WTC11 (cell line): ENCODE measurements around the gene NHERF1. TPM values are rescaled to one million over a fixed set of nuclear protein-coding genes. Genes with fewer than 3 reads are reported as not detected.

Experiments
- ATAC-seq: fragments of 200-7000 bp; cut with Tn5 transposase; 2 replicates; pipeline ENCODE4 v1.10.0; 2021; ENCODE audit warnings: mild to moderate bottlenecking, moderate library complexity
- CTCF ChIA-PET: fragments of 300-600 bp; sonication (Branson Sonifier 250); formaldehyde crosslinking; loops from one replicate; lab custom pipeline; 2021; ENCODE audit warnings: antibody characterized with exemption; lab: Charles Lee
- POLR2A ChIA-PET: fragments of 350-600 bp; sonication (Branson Sonifier 250); formaldehyde crosslinking; loops from one replicate; lab custom pipeline; 2021; ENCODE audit warnings: antibody characterized with exemption; lab: Charles Lee
- DNase-seq: peaks from one replicate; pipeline ENCODE4 v3.0.0; 2021; ENCODE audit warnings: low spot score
- H3K27ac Mint-ChIP-seq: 2 replicates; pipeline ENCODE4 v1.8.0; 2021; ENCODE audit warnings: mixed read lengths
- H3K27me3 Mint-ChIP-seq: 2 replicates; pipeline ENCODE4 v1.8.0; 2021; ENCODE audit warnings: low read depth, mild to moderate bottlenecking, moderate library complexity, mixed read lengths
- H3K36me3 Mint-ChIP-seq: 2 replicates; pipeline ENCODE4 v1.8.0; 2021; ENCODE audit warnings: mixed read lengths
- H3K4me1 Mint-ChIP-seq: 2 replicates; pipeline ENCODE4 v1.8.0; 2022; ENCODE audit warnings: mixed read lengths
- H3K4me3 Mint-ChIP-seq: 2 replicates; pipeline ENCODE4 v1.8.0; 2021; ENCODE audit warnings: mild to moderate bottlenecking, moderate library complexity, mixed read lengths
- H3K9me3 Mint-ChIP-seq: 2 replicates; pipeline ENCODE4 v1.8.0; 2021; ENCODE audit warnings: mixed read lengths
- CTCF ChIP-seq: fragments of 200-600 bp; IDR thresholded peaks from 2 replicates; pipeline ENCODE4 v1.8.0; 2022; ENCODE audit warnings: antibody characterized with exemption
- FOXP1 ChIP-seq: sonication (generic); formaldehyde crosslinking; IDR thresholded peaks from 2 replicates; pipeline ENCODE4 v1.8.0; 2022; ENCODE audit warnings: missing genetic modification reagents, mild to moderate bottlenecking, moderate library complexity, borderline replicate concordance
- HMGXB4 ChIP-seq: sonication (generic); formaldehyde crosslinking; IDR thresholded peaks from 2 replicates; pipeline ENCODE4 v1.8.1; 2023; ENCODE audit warnings: mild to moderate bottlenecking, moderate library complexity, missing genetic modification reagents
- JAZF1 ChIP-seq: fragments of 250-450 bp; sonication (Bioruptor Pico); IDR thresholded peaks from 2 replicates; pipeline ENCODE4 v1.9.0; 2021; ENCODE audit warnings: moderate library complexity, mild to moderate bottlenecking, inconsistent platforms
- NFATC4 ChIP-seq: fragments of 250-450 bp; sonication (Bioruptor Pico); IDR thresholded peaks from 2 replicates; pipeline ENCODE4 v1.9.0; 2021; ENCODE audit warnings: mild to moderate bottlenecking
- PREB ChIP-seq: sonication (generic); formaldehyde crosslinking; IDR thresholded peaks from 2 replicates; pipeline ENCODE4 v1.8.1; 2022; ENCODE audit warnings: mild to moderate bottlenecking, missing genetic modification reagents, moderate library complexity, borderline replicate concordance
- STAT6 ChIP-seq: sonication (generic); formaldehyde crosslinking; conservative IDR thresholded peaks from 2 replicates; pipeline ENCODE4 v1.8.1; 2023; ENCODE audit warnings: mild to moderate bottlenecking, low read depth, missing genetic modification reagents, moderate library complexity
- ZBTB43 ChIP-seq: sonication (generic); formaldehyde crosslinking; IDR thresholded peaks from 2 replicates; pipeline ENCODE4 v1.8.1; 2023; ENCODE audit warnings: mild to moderate bottlenecking, missing genetic modification reagents
- ZMAT4 ChIP-seq: fragments of 250-450 bp; sonication (Bioruptor Pico); IDR thresholded peaks from 2 replicates; pipeline ENCODE4 v1.9.0; 2021; ENCODE audit warnings: mild to moderate bottlenecking
- ZNF416 ChIP-seq: fragments of 250-450 bp; sonication (Bioruptor Pico); IDR thresholded peaks from 2 replicates; pipeline ENCODE4 v1.9.0; 2021; ENCODE audit warnings: mild to moderate bottlenecking, inconsistent platforms
- ZNF512 ChIP-seq: sonication (generic); formaldehyde crosslinking; IDR thresholded peaks from 2 replicates; pipeline ENCODE4 v1.8.1; 2022; ENCODE audit warnings: missing genetic modification reagents, borderline replicate concordance
- ZNF532 ChIP-seq: fragments of 250-450 bp; sonication (Bioruptor Pico); IDR thresholded peaks from 2 replicates; pipeline ENCODE4 v1.9.0; 2021; ENCODE audit warnings: mild to moderate bottlenecking, borderline replicate concordance
- total RNA-seq: library from RNA; stranded (reverse); gene quantifications from 3 replicates; pipeline ENCODE4 v1.2.3, GENCODE V29; 2021

NHERF1 gene
- total RNA-seq, 1 experiment from 2014 or later: 111 TPM

- no peak overlapping the region for H3K4me3 Mint-ChIP-seq
- peaks cover 40% of the 10 kb centered on the region for H3K36me3 Mint-ChIP-seq
- TF ChIP-seq HMGXB4 (CRISPR knock-in tag) (no peak), CTCF (no peak), FOXP1 (no peak), NFATC4 (CRISPR knock-in tag) (no peak), PREB (CRISPR knock-in tag) (0 out of 2 replicates have a peak, but pooled peaks have one; percentile 23), ZMAT4 (no peak)
- H3K9me3 Mint-ChIP-seq: no peaks in the 10 kb centered on the region
- no peaks in the 10 kb centered on the region for H3K27me3 Mint-ChIP-seq
- POLR2A ChIA-PET: no interaction called here
- CTCF ChIA-PET: interaction anchor here (0.5 to 12.0 kb wide), 8 partner anchors 10 to 111 kb away, joined by 3 to 262 read pairs (median 6); partner anchors contain the start of gene RAB37
- no peak overlapping the region for H3K27ac Mint-ChIP-seq
- DNase-seq (no peak), ATAC-seq (no peak)
- H3K4me1 Mint-ChIP-seq: peaks cover 8% of the 10 kb centered on the region
Observed at GRCh38 chr17:74769266-74769855, 20.9 kb downstream of the NHERF1 start.

- H3K36me3 Mint-ChIP-seq: peaks cover 40% of the 10 kb centered on the region
- DNase-seq: no peak
- H3K9me3 Mint-ChIP-seq: no peaks in the 10 kb centered on the region
- no peak overlapping the region; the same call in none of the 2 replicates for H3K27ac Mint-ChIP-seq
- ChIA-PET CTCF (interaction anchor here (1.0 to 12.0 kb wide), 15 partner anchors 11 to 203 kb away, joined by 3 to 262 read pairs (median 7); partner anchors contain the start of genes CD300H and RAB37), POLR2A (interaction anchor here (1.1 to 1.6 kb wide), 2 partner anchors 24 to 33 kb away, joined by 7 to 11 read pairs; partner anchors contain the start of gene RAB37)
- no peak overlapping the region for H3K4me3 Mint-ChIP-seq
- TF ChIP-seq ZNF532 (CRISPR knock-in tag): no peak
- no peak for TF ChIP-seq ZNF512 (CRISPR knock-in tag)
- no peak for TF ChIP-seq STAT6 (CRISPR knock-in tag)
- TF ChIP-seq CTCF: no peak
- no peak for TF ChIP-seq JAZF1
- TF ChIP-seq ZNF416 (CRISPR knock-in tag): no peak
- no peak for TF ChIP-seq ZBTB43 (CRISPR knock-in tag)
- no peak for ATAC-seq
- H3K27me3 Mint-ChIP-seq: no peaks in the 10 kb centered on the region
- H3K4me1 Mint-ChIP-seq: peaks cover 8% of the 10 kb centered on the region
Observed at GRCh38 chr17:74769856-74770497, 21.5 kb downstream of the NHERF1 start.
